ENCODE measurements around the gene CREB5.

DNA sequence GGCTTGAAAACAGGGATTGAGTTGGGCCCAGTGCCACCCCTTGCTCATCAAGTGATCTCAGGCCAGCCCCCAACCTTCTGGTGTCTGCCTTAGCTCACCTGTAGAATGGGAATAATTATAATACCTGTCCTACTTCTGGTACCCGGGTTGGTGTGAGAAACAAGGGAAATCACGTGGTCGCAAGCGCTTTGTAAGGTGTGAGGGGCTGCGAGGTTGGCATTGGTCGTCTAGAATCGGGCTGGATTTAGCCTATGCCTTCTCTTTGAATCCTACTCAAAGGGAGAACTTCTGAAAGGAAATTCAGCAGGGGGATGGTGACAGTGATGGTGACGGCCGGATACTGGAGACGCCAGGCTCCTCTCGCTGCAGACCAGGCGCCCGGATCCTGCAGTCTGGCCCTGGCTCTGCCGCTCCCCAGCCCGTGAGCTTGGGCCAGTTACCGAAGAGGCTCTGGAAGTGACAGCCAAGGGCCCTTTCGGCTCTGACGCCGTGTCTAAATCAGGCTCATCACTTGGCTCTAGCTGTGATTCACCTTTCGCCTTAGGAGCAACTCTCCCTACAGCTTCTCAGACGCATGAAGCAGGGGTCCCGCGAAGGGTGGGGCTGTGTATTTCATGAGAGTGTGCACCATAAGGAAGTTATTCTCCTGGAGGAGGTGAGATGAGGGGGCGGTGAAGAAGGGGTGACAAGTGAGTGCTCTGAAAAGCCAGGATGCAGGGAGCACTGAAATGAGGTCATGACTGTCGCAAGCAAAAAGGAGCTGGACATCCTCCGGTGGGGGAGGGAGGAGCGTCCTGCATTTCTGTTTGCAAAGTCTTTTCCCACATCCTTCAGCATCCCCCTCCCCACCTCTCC, 4.0 kb upstream of the CREB5 start:
- no peak for TF ChIP-seq MYBL2 (CRISPR knock-in tag; IDR thresholded peaks at IDR 0.05)
- TF ChIP-seq, protein P1, sequence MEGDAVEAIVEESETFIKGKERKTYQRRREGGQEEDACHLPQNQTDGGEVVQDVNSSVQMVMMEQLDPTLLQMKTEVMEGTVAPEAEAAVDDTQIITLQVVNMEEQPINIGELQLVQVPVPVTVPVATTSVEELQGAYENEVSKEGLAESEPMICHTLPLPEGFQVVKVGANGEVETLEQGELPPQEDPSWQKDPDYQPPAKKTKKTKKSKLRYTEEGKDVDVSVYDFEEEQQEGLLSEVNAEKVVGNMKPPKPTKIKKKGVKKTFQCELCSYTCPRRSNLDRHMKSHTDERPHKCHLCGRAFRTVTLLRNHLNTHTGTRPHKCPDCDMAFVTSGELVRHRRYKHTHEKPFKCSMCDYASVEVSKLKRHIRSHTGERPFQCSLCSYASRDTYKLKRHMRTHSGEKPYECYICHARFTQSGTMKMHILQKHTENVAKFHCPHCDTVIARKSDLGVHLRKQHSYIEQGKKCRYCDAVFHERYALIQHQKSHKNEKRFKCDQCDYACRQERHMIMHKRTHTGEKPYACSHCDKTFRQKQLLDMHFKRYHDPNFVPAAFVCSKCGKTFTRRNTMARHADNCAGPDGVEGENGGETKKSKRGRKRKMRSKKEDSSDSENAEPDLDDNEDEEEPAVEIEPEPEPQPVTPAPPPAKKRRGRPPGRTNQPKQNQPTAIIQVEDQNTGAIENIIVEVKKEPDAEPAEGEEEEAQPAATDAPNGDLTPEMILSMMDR (IDR thresholded peaks at IDR 0.05), result no peak
- TF ChIP-seq SMAD3 (CRISPR knock-in tag; IDR thresholded peaks at IDR 0.05; ENCODE audit: borderline replicate concordance), result no peak
- TF ChIP-seq, protein P2, sequence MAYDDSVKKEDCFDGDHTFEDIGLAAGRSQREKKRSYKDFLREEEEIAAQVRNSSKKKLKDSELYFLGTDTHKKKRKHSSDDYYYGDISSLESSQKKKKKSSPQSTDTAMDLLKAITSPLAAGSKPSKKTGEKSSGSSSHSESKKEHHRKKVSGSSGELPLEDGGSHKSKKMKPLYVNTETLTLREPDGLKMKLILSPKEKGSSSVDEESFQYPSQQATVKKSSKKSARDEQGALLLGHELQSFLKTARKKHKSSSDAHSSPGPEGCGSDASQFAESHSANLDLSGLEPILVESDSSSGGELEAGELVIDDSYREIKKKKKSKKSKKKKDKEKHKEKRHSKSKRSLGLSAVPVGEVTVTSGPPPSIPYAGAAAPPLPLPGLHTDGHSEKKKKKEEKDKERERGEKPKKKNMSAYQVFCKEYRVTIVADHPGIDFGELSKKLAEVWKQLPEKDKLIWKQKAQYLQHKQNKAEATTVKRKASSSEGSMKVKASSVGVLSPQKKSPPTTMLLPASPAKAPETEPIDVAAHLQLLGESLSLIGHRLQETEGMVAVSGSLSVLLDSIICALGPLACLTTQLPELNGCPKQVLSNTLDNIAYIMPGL (CRISPR knock-in tag; IDR thresholded peaks at IDR 0.05), result no peak
- no peak for TF ChIP-seq CREB1 (CRISPR knock-in tag; IDR thresholded peaks at IDR 0.05)
- no peak for TF ChIP-seq ZNF138 (CRISPR knock-in tag; conservative IDR thresholded peaks at IDR 0.05)
